ENCODE measurements around the gene ZBTB7A. TPM values are rescaled to one million over a fixed set of nuclear protein-coding genes. Genes with fewer than 3 reads are reported as not detected.

ZBTB7A gene
- total RNA-seq, 1 experiment from 2014 or later: 25.9 TPM

DNA sequence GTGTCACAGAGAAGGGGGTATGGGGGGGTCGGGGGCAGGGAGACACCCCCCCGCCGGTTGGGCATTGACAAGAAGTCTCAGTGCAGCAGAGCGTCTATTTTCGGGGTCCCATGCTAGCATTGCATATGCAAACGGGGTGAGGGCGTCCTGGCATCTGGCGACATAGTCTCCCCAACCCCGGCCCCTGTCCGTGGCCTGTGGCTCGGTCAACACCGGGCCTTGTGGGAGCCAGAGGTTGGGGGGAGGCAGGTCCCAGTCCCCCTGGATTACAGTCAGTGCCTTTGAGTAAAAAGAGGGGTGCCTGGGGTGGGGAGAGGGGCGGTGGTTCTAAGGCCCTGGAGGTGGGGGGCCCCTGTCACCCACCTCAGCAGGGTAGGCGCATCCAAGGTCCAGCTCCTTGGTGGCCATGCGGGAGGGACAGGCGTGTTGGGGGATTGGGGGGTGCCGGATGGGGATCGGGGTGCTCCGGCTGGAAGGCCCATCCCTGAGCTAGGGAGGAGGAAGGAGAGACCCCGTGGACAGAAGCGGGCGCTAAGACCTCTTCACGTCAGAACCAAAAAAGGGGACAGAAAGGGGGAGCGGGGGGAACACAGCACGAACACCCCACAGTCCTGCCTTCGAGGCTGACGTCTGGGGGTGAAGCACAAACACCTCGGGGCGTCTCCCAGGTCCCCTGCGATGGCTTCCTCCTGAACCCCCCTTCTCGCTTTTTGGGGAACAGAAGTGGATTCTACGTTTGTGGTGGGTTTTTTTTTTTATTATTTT is 20.9 kb downstream of the ZBTB7A start:
- CTCF ChIA-PET: no interaction called here
- H3K27me3 ChIP-seq (replicated peaks; ENCODE audit: insufficient read depth, low read depth, low read length, poor library complexity): no peaks in the 10 kb centered on the region
- POLR2A ChIA-PET (ENCODE audit: low non-redundant PET): no interaction called here
- no TSS peak for BruUV-seq (replicated peaks)
- H3K9me3 ChIP-seq (ENCODE audit: low read depth, low read length, poor library complexity, severe bottlenecking): no peaks in the 10 kb centered on the region
- DNase-seq (ENCODE audit: low spot score): no peak
- intact Hi-C loops (cut with micrococcal nuclease; ENCODE audit: unreplicated experiment): no loop called here
- peaks cover 6% of the 10 kb centered on the region for H3K36me3 ChIP-seq (ENCODE audit: insufficient read depth, low read length, poor library complexity, severe bottlenecking)
- no peaks in the 10 kb centered on the region for H3K4me1 ChIP-seq (ENCODE audit: insufficient read depth, low read length, poor library complexity, severe bottlenecking)
- no peak overlapping the region for H3K27ac ChIP-seq (ENCODE audit: low read depth, low read length, poor library complexity, severe bottlenecking)
- H3K4me3 ChIP-seq (ENCODE audit: low read depth, low read length, poor library complexity, severe bottlenecking): no peak overlapping the region
- TF ChIP-seq EZH2 (IDR thresholded peaks at IDR 0.05; ENCODE audit: borderline replicate concordance, low read depth, low read length, poor library complexity, severe bottlenecking): no peak
- TF ChIP-seq, protein P1, sequence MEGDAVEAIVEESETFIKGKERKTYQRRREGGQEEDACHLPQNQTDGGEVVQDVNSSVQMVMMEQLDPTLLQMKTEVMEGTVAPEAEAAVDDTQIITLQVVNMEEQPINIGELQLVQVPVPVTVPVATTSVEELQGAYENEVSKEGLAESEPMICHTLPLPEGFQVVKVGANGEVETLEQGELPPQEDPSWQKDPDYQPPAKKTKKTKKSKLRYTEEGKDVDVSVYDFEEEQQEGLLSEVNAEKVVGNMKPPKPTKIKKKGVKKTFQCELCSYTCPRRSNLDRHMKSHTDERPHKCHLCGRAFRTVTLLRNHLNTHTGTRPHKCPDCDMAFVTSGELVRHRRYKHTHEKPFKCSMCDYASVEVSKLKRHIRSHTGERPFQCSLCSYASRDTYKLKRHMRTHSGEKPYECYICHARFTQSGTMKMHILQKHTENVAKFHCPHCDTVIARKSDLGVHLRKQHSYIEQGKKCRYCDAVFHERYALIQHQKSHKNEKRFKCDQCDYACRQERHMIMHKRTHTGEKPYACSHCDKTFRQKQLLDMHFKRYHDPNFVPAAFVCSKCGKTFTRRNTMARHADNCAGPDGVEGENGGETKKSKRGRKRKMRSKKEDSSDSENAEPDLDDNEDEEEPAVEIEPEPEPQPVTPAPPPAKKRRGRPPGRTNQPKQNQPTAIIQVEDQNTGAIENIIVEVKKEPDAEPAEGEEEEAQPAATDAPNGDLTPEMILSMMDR (conservative IDR thresholded peaks at IDR 0.05; ENCODE audit: low read depth, low read length): no peak

DNA sequence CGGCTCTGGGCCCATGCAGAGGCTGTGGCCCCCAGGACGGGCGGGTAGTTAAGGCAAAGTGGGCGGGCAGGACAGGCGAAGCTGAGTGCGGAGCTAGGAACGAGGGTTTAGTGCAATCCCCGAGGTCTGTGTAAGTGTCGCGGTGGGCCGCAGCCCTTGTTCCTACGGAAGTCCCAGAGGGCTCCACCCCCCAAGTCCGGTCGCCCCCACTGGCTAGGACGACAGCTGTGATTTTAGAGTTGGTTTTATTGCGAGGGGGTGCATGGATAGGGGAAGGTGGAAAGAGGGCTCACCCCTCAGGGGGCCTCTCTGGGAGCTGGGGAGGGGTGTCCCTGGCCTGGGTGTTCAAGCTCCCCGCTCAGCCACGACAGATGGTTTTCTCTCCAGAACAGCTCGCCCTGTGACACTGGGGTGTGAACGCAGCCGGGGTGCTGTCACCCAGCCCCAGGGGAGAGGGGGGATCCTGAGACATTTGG is 21.7 kb downstream of the ZBTB7A start:
- intact Hi-C loops (cut with micrococcal nuclease; ENCODE audit: unreplicated experiment): no loop called here
- no peaks in the 10 kb centered on the region for H3K4me1 ChIP-seq (ENCODE audit: insufficient read depth, low read length, poor library complexity, severe bottlenecking)
- POLR2A ChIA-PET (ENCODE audit: low non-redundant PET): no interaction called here
- no peak overlapping the region for H3K4me3 ChIP-seq (ENCODE audit: low read depth, low read length, poor library complexity, severe bottlenecking)
- no peak overlapping the region for H3K27ac ChIP-seq (ENCODE audit: low read depth, low read length, poor library complexity, severe bottlenecking)
- no peaks in the 10 kb centered on the region for H3K9me3 ChIP-seq (ENCODE audit: low read depth, low read length, poor library complexity, severe bottlenecking)
- H3K36me3 ChIP-seq (ENCODE audit: insufficient read depth, low read length, poor library complexity, severe bottlenecking): peaks cover 6% of the 10 kb centered on the region
- DNase-seq (ENCODE audit: low spot score): no peak
- H3K27me3 ChIP-seq (replicated peaks; ENCODE audit: insufficient read depth, low read depth, low read length, poor library complexity): no peaks in the 10 kb centered on the region
- CTCF ChIA-PET: interaction anchor here (0.5 kb wide), 1 partner anchor 193 kb away, joined by 3 read pairs; no protein-coding TSS in a partner anchor
- BruUV-seq (replicated peaks): no TSS peak
- TF ChIP-seq, protein P1 (conservative IDR thresholded peaks at IDR 0.05; ENCODE audit: low read depth, low read length): no peak
- TF ChIP-seq EZH2 (IDR thresholded peaks at IDR 0.05; ENCODE audit: borderline replicate concordance, low read depth, low read length, poor library complexity, severe bottlenecking): no peak

DNA sequence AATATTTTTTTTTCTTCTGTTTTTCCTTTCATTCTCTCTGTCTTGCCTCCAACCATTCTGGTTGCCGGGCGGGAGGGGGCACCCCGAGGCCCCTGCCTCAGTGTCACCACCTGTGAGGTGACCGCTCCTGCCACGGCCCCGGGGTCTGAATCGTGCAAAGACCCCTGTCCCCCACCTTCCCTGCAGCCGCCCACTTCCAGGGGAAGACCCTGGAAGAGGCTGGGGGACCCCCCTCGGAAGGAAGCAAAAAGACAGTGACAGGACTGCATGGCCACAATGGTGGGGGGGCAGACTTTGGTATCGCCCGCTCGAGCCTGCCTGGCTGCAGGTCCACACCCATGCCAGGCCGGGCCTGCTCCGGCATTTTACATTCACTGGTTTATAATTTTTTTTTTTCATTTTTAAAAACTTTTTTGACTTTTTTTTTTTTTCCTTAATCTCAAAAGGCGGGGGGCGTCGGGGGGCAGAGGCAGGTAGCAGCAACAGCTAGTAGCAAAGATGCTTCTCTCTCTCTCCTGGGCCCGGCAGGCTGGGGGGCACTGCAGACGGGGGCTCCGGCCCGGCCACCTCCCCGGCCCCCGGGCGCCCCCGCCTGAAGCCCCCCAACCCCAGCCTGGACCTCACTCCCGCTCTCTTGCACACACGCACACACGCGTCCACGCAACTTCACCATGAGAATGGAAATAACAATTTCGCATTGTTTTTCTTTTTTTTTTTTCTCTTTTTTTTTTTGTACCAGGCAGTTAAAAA is 22.6 kb downstream of the ZBTB7A start:
- TF ChIP-seq, protein P1 (conservative IDR thresholded peaks at IDR 0.05; ENCODE audit: low read depth, low read length): no peak
- TF ChIP-seq EZH2 (IDR thresholded peaks at IDR 0.05; ENCODE audit: borderline replicate concordance, low read depth, low read length, poor library complexity, severe bottlenecking): no peak
- Histone ChIP-seq H3K4me3 (ENCODE audit: low read depth, low read length, poor library complexity, severe bottlenecking) (no peak overlapping the region), H3K36me3 (ENCODE audit: insufficient read depth, low read length, poor library complexity, severe bottlenecking) (no peaks in the 10 kb centered on the region), H3K9me3 (ENCODE audit: low read depth, low read length, poor library complexity, severe bottlenecking) (no peaks in the 10 kb centered on the region), H3K27ac (ENCODE audit: low read depth, low read length, poor library complexity, severe bottlenecking) (no peak overlapping the region), H3K27me3 (replicated peaks; ENCODE audit: insufficient read depth, low read depth, low read length, poor library complexity) (no peaks in the 10 kb centered on the region), H3K4me1 (ENCODE audit: insufficient read depth, low read length, poor library complexity, severe bottlenecking) (no peaks in the 10 kb centered on the region)
- BruUV-seq (replicated peaks): no TSS peak
- intact Hi-C loops (cut with micrococcal nuclease; ENCODE audit: unreplicated experiment): no loop called here
- CTCF ChIA-PET: no interaction called here
- DNase-seq (ENCODE audit: low spot score): no peak
- POLR2A ChIA-PET (ENCODE audit: low non-redundant PET): no interaction called here

Measured in A673 (cell line).